H1 (cell line): ENCODE results near the gene PTMA. TPM values are rescaled to one million over a fixed set of nuclear protein-coding genes. Genes with fewer than 3 reads are reported as not detected.

ENCODE experiments used
- CTCF ChIA-PET: fragments of 300-600 bp; sonication (Branson Sonifier 250); formaldehyde crosslinking; loops from one replicate; lab custom pipeline; 2021; ENCODE audit not compliant: partially characterized antibody; lab: Charles Lee
- POLR2A ChIA-PET: fragments of 300-600 bp; sonication (Branson Sonifier 250); formaldehyde crosslinking; loops from one replicate; lab custom pipeline; 2021; ENCODE audit warnings: inconsistent platforms; ENCODE audit not compliant: partially characterized antibody; lab: Charles Lee
- DNase-seq, 2 experiments: peaks; one replicate each; pipeline versions ENCODE4 v3.0.0 to v3.0.0-alpha.2; 2010 to 2022; ENCODE audit warnings: low spot score in 2 of 2, low read depth in 1 of 2, mixed read lengths in 1 of 2
- FAIRE-seq: peaks from 2 replicates; lab custom pipeline; 2011; peaks lifted over from hg19 to GRCh38; lab: Jason Lieb, UNC
- H2AFZ ChIP-seq: 2 replicates; pipeline ENCODE4 v1.8.1; 2012; ENCODE audit warnings: low read length, inconsistent platforms
- H2AK5ac ChIP-seq: 2 replicates; pipeline ENCODE4 v1.6.1; 2013; ENCODE audit warnings: low read depth, low read length
- H2BK120ac ChIP-seq: replicated peaks from 2 replicates; pipeline ENCODE3; 2013; ENCODE audit warnings: low read depth, low read length, inconsistent platforms
- H2BK12ac ChIP-seq: 2 replicates; pipeline ENCODE4 v1.6.1; 2013; ENCODE audit warnings: low read depth, low read length
- H2BK15ac ChIP-seq: 2 replicates; pipeline ENCODE4 v1.6.1; 2013; ENCODE audit warnings: low read length
- H2BK20ac ChIP-seq: 2 replicates; pipeline ENCODE4 v1.6.1; 2013; ENCODE audit warnings: low read length
- H2BK5ac ChIP-seq: 2 replicates; pipeline ENCODE4 v1.6.1; 2013; ENCODE audit warnings: low read depth, low read length
- H3K14ac ChIP-seq: 2 replicates; pipeline ENCODE4 v1.6.1; 2013; ENCODE audit warnings: inconsistent platforms; ENCODE audit not compliant: insufficient read length
- H3K18ac ChIP-seq: 2 replicates; pipeline ENCODE4 v1.6.1; 2013; ENCODE audit warnings: low read length; ENCODE audit errors: extremely low read depth
- H3K23ac ChIP-seq: 2 replicates; pipeline ENCODE4 v1.6.1; 2013; ENCODE audit warnings: inconsistent platforms; ENCODE audit not compliant: insufficient read length
- H3K23me2 ChIP-seq: 2 replicates; pipeline ENCODE4 v1.6.1; 2013; ENCODE audit warnings: low read depth, low read length
- H3K27ac ChIP-seq: 2 replicates; pipeline ENCODE4 v1.6.1; 2011; ENCODE audit warnings: low read depth, low read length, inconsistent platforms
- H3K27me3 ChIP-seq, 4 experiments: replicated peaks in 1 of 4; 1 replicate in 1 of 4; 2 replicates in 3 of 4; pipeline versions ENCODE4 v1.6.1 to v1.8.1; 2011 to 2013; ENCODE audit warnings: low read length in 3 of 4, mild to moderate bottlenecking in 3 of 4, inconsistent platforms in 2 of 4, mixed read lengths in 2 of 4, moderate library complexity in 1 of 4; ENCODE audit not compliant: control insufficient read depth in 3 of 4, insufficient read depth in 3 of 4; ENCODE audit errors: extremely low read depth in 1 of 4
- H3K36me3 ChIP-seq, 4 experiments: 2 replicates each; pipeline versions ENCODE4 v1.6.1 to v1.8.1; 2011 to 2013; ENCODE audit warnings: mild to moderate bottlenecking in 4 of 4, low read length in 3 of 4, moderate library complexity in 2 of 4, control low read depth in 1 of 4, inconsistent platforms in 1 of 4; ENCODE audit not compliant: insufficient read depth in 4 of 4, control insufficient read depth in 2 of 4
- H3K4ac ChIP-seq: replicated peaks from 2 replicates; pipeline ENCODE3; 2013; ENCODE audit warnings: low read length, low read depth, mixed read lengths, inconsistent platforms; ENCODE audit not compliant: insufficient read length
- H3K4me1 ChIP-seq, 4 experiments: replicated peaks in 1 of 4; 1 replicate in 1 of 4; 2 replicates in 3 of 4; pipeline versions ENCODE4 v1.6.1 to v1.8.1; 2011 to 2013; ENCODE audit warnings: low read length in 3 of 4, inconsistent platforms in 2 of 4, mixed read lengths in 1 of 4; ENCODE audit not compliant: insufficient read depth in 4 of 4, control insufficient read depth in 3 of 4
- H3K4me2 ChIP-seq, 2 experiments: 2 replicates each; pipeline versions ENCODE4 v1.6.1 to v1.8.1; 2011 to 2013; ENCODE audit warnings: low read depth in 2 of 2, low read length in 2 of 2, control low read depth in 1 of 2, inconsistent platforms in 1 of 2, mild to moderate bottlenecking in 1 of 2; ENCODE audit not compliant: insufficient read depth in 1 of 2
- H3K4me3 ChIP-seq, 4 experiments: fragments of 200-600, 300-600 bp in 1 of 4; sonication (generic), shearing (Covaris generic), sonication (Bioruptor Twin) in 1 of 4; 2 replicates each; pipeline versions ENCODE4 v1.5.1 to v1.8.1; 2011 to 2016; ENCODE audit warnings: low read length in 4 of 4, low read depth in 3 of 4, control low read depth in 2 of 4, inconsistent platforms in 2 of 4, mild to moderate bottlenecking in 2 of 4, mixed read lengths in 1 of 4, moderate library complexity in 1 of 4; ENCODE audit not compliant: insufficient read depth in 2 of 4; ENCODE audit errors: extremely low read depth in 1 of 4
- H3K56ac ChIP-seq: replicated peaks from 2 replicates; pipeline ENCODE3; 2013; ENCODE audit warnings: low read depth, mild to moderate bottlenecking, mixed read lengths, low read length, inconsistent platforms; ENCODE audit not compliant: insufficient read length
- H3K79me1 ChIP-seq: 2 replicates; pipeline ENCODE4 v1.6.1; 2013; ENCODE audit warnings: low read depth, low read length, control low read depth
- H3K79me2 ChIP-seq, 2 experiments: 2 replicates each; pipeline versions ENCODE4 v1.6.1 to v1.8.1; 2012 to 2013; ENCODE audit warnings: low read length in 2 of 2, mild to moderate bottlenecking in 2 of 2, inconsistent platforms in 1 of 2; ENCODE audit not compliant: insufficient read depth in 2 of 2, control insufficient read depth in 1 of 2
- H3K9ac ChIP-seq, 4 experiments: replicated peaks in 1 of 4; 1 replicate in 1 of 4; 2 replicates in 3 of 4; pipeline versions ENCODE4 v1.6.1 to v1.8.1; 2011 to 2013; ENCODE audit warnings: low read depth in 3 of 4, low read length in 3 of 4, control low read depth in 2 of 4, mild to moderate bottlenecking in 2 of 4, moderate library complexity in 2 of 4, inconsistent platforms in 1 of 4; ENCODE audit errors: extremely low read depth in 1 of 4
- H3K9me3 ChIP-seq, 2 experiments: 2 replicates each; pipeline versions ENCODE4 v1.6.1 to v1.8.1; 2012 to 2013; ENCODE audit warnings: mild to moderate bottlenecking in 2 of 2, moderate library complexity in 2 of 2, control low read depth in 1 of 2, inconsistent platforms in 1 of 2, low read depth in 1 of 2, low read length in 1 of 2, mixed read lengths in 1 of 2; ENCODE audit not compliant: insufficient read depth in 2 of 2
- H4K20me1 ChIP-seq, 2 experiments: replicated peaks in 1 of 2; 2 replicates each; pipeline versions ENCODE3 to v1.8.1; 2011 to 2013; ENCODE audit warnings: inconsistent platforms in 2 of 2, low read length in 2 of 2, mild to moderate bottlenecking in 1 of 2; ENCODE audit not compliant: insufficient read depth in 2 of 2, control insufficient read depth in 1 of 2
- H4K5ac ChIP-seq: 2 replicates; pipeline ENCODE4 v1.6.1; 2013; ENCODE audit warnings: low read length, low read depth, mixed read lengths, inconsistent platforms; ENCODE audit not compliant: insufficient read length
- H4K8ac ChIP-seq: 2 replicates; pipeline ENCODE4 v1.8.0; 2013; ENCODE audit warnings: mild to moderate bottlenecking, moderate library complexity, low read length, inconsistent platforms; ENCODE audit not compliant: insufficient read depth; ENCODE audit errors: extremely low read depth
- H4K91ac ChIP-seq: replicated peaks from 2 replicates; pipeline ENCODE3; 2013; ENCODE audit warnings: low read length, mixed read lengths, inconsistent platforms; ENCODE audit not compliant: insufficient read length
- HDAC2 ChIP-seq, 2 experiments: fragments of 300-600 bp in 1 of 2; sonication (generic) in 1 of 2; IDR thresholded peaks; 2 replicates each; pipeline ENCODE4 v1.6.1; 2011 to 2012; ENCODE audit warnings: low read depth in 2 of 2, low read length in 2 of 2, mild to moderate bottlenecking in 2 of 2, moderate library complexity in 2 of 2, borderline replicate concordance in 1 of 2, inconsistent platforms in 1 of 2
- MAX ChIP-seq: IDR thresholded peaks from 2 replicates; pipeline ENCODE4 v1.6.1; 2012; ENCODE audit warnings: inconsistent platforms
- WGBS, 2 experiments: shearing (Covaris generic) in 1 of 2; methylation state at CpG; one replicate each; pipeline versions ENCODE4 v1.1.6 to v1.1.7; 2013 to 2015; ENCODE audit warnings: low lambda C conversion rate in 2 of 2, mixed read lengths in 2 of 2, inconsistent platforms in 1 of 2, low coverage in 1 of 2, missing lambda C conversion rate in 1 of 2; ENCODE audit not compliant: insufficient replicate concordance in 2 of 2, insufficient coverage in 1 of 2, insufficient read length in 1 of 2; ENCODE audit errors: extremely low coverage in 1 of 2, missing lambda C conversion rate in 1 of 2; 5-methylcytosine and 5-hydroxymethylcytosine counted together
- polyA plus RNA-seq, 7 experiments: library from polyadenylated mRNA; depleted of rRNA in 3 of 7; stranded (reverse) in 5 of 7; unstranded in 2 of 7; fragments of >200 nt in 5 of 7; fragments of 200-250 nt in 2 of 7; gene quantifications; 1 replicate in 5 of 7; 2 replicates in 1 of 7; 4 replicates in 1 of 7; pipeline versions ENCODE4 v1.2.1 to v1.2.3, GENCODE V29; 2011 to 2013; ENCODE audit warnings: missing spikeins in 2 of 7, mixed read lengths in 2 of 7
- total RNA-seq: library from RNA; stranded (reverse); fragmentation: NEBNext Ultra II Directional; extraction: Animal tissue kit (Norgen Biotek cat#: 25700); gene quantifications from 2 replicates; pipeline ENCODE4 v1.2.1, GENCODE V29; 2021

The PTMA gene
- total and polyA plus RNA-seq, 2 of the 8 experiments (the other 6 are each of a cell fraction or from before 2014, with no cell fraction given), result 683 to 2,680 TPM

DNA sequence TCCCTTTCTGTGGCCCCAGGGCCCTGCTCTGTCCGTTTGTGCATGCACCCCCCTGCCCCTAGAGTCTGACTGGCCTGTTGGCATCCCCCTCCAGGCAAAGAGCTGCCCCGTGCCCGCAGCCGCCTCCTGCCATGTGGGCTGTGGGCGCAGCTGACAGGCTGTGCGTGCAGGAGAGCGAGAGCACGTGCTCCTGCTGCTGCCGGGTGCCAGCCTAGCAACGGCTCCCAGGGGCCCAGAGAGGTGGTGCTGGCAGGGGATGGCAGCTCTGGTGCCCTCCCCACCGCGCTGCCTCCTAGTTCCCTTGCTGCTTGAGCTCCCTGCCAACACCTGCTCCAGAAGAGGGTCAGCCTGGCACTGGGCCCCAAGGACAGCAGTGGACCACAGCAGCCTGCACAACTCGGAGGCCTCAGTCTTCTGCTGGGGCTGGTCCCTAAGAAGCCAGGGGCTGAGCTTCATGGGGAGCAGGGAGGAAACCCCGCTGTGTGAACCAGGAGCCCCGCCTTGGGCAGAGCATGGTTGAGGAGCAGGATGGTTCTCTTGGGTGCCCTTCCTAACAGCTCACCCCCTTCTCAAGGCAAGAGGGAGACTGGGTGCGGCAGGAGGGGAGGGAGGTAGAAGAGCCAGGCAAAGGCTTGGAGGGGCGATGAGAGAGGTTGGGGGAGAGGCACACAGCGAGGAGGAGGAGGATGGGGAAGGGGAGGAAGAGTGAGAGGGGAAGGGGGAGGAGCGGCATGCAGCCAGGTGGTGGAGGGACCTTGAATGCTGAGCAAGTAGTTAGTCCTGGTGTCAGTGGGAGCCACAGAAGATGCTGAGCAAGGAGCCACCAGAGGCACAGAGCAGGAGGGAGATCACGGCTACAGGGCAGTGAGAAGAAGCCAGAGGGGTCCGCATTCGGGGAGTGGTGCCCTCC, 23.8 kb upstream of the PTMA start:
- H3K14ac ChIP-seq, result no peak overlapping the region
- H3K4me2 ChIP-seq, result peak overlapping the region; percentile 21 to 38; a peak in 2 of 4 replicates
- H2BK20ac ChIP-seq, result peak overlapping the region; percentile 98
- no peak overlapping the region for H2BK120ac ChIP-seq
- peak overlapping the region; percentile 86 for H3K4ac ChIP-seq
- no peaks in the 10 kb centered on the region for H3K36me3 ChIP-seq
- 0 out of 2 replicates have a peak overlapping the region, but pooled peaks have one; percentile 18 for H2AK5ac ChIP-seq
- DNase-seq (no peak), FAIRE-seq (no peak)
- 78% methylated on average over 21 of the region's 22 CpGs; no CpG with 5 or more reads in 1 of the 2 experiments for WGBS, 2 experiments
- ChIA-PET POLR2A (interaction anchor here (1.1 to 27.8 kb wide), 9 partner anchors 5 to 220 kb away, joined by 3 to 1080 read pairs (median 48); partner anchors contain the start of genes NCL and PTMA), CTCF (interaction anchor here (0.6 to 31.4 kb wide), 18 partner anchors 8 to 128 kb away, joined by 3 to 555 read pairs (median 12); partner anchors contain the start of genes PDE6D and PTMA)
- peak overlapping the region; percentile 90 for H4K91ac ChIP-seq
- no peaks in the 10 kb centered on the region for H4K20me1 ChIP-seq
- no peak overlapping the region for H3K56ac ChIP-seq
- no peak overlapping the region for H3K4me3 ChIP-seq
- H2AFZ ChIP-seq, result no peak overlapping the region
- H3K79me1 ChIP-seq, result no peaks in the 10 kb centered on the region
- H3K9me3 ChIP-seq, result no peaks in the 10 kb centered on the region
- H3K27me3 ChIP-seq, result no peaks in the 10 kb centered on the region
- H4K5ac ChIP-seq, result no peak overlapping the region
- H3K4me1 ChIP-seq, result peaks cover 4 to 53% (median 32%) of the 10 kb centered on the region in 4 experiments
- H3K9ac ChIP-seq, result no peak overlapping the region
- H3K23me2 ChIP-seq, result peaks cover 9% of the 10 kb centered on the region; the same call in 1 of the 2 replicates
- peak overlapping the region; percentile 82; the same call in 1 of the 2 replicates for H4K8ac ChIP-seq
- no peak overlapping the region for H3K23ac ChIP-seq
- no peak for TF ChIP-seq HDAC2 (IDR thresholded peaks at IDR 0.05; ENCODE audit: borderline replicate concordance in 1 of 2, low read depth in 2 of 2, low read length in 2 of 2)
- 0 out of 2 replicates have a peak, but pooled peaks have one; percentile 10 for TF ChIP-seq MAX
- H3K79me2 ChIP-seq, result no peaks in the 10 kb centered on the region
- no peak overlapping the region for H3K27ac ChIP-seq
- peak overlapping the region; percentile 28; the same call in 1 of the 2 replicates for H2BK5ac ChIP-seq
- H2BK15ac ChIP-seq, result peak overlapping the region; percentile 96; the same call in 1 of the 2 replicates
- H3K18ac ChIP-seq, result peak overlapping the region; percentile 75; the same call in 1 of the 2 replicates
- H2BK12ac ChIP-seq, result peak overlapping the region; percentile 99; the same call in 1 of the 2 replicates
